A549 (cell line): ENCODE measurements around the gene KRTAP9-3.

ENCODE experiments used
- CEBPB ChIP-seq, 2 experiments: fragments of >200 bp in 1 of 2; sonication (Bioruptor Twin) in 1 of 2; formaldehyde crosslinking in 1 of 2; IDR thresholded peaks; 2 replicates each; pipeline ENCODE4 v1.6.1; 2012 to 2016
- CHD4 ChIP-seq: fragments of 200-600 bp; sonication (generic); IDR thresholded peaks from 2 replicates; pipeline ENCODE4 v1.6.1; 2016; ENCODE audit warnings: antibody characterized with exemption, mild to moderate bottlenecking, borderline replicate concordance
- EHMT2 ChIP-seq: fragments of 200-600 bp; sonication (generic); IDR thresholded peaks from 2 replicates; pipeline ENCODE4 v1.6.1; 2016; ENCODE audit warnings: antibody characterized with exemption, low read depth, mild to moderate bottlenecking, moderate library complexity
- EP300 ChIP-seq, 2 experiments: fragments of >200 bp; sonication (Bioruptor Twin); formaldehyde crosslinking; IDR thresholded peaks; 2 replicates in 1 of 2; 3 replicates in 1 of 2; pipeline ENCODE4 v1.6.1; 2016 to 2017
- JUN ChIP-seq, 2 experiments: fragments of >200 bp; sonication (Bioruptor Twin); formaldehyde crosslinking; IDR thresholded peaks; 2 replicates in 1 of 2; 3 replicates in 1 of 2; pipeline ENCODE4 v1.6.1; 2016 to 2017
- TF ChIP-seq, protein P1 (sequence below): IDR thresholded peaks from 2 replicates; pipeline ENCODE4 v1.6.1; 2012; ENCODE audit warnings: low read depth, borderline replicate concordance
- TF ChIP-seq, protein P2 (sequence below): fragments of >200 bp; sonication (Bioruptor Twin); formaldehyde crosslinking; IDR thresholded peaks from 3 replicates; pipeline ENCODE4 v1.5.1; 2016

DNA sequence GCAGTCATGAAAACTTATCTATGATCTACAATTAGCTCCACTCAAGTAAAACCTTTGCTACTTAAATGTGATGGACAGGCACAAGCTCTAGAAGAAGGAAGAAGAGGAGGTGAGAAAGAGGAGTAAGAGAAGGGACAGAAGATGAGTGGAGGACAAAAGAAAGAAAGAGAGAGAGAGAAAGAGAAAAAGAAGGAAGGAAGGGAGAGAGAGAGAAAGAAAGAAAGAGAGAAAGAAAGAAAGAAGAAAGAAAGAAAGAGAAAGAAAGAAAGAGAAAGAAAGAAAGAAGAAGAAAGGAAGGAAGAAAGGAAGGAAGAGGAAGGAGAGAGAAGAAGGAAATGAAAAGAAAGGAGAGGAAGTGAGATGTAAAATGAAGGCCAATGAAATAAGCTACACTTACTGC is 2.2 kb upstream of the KRTAP9-3 start:
- TF ChIP-seq, protein P1, sequence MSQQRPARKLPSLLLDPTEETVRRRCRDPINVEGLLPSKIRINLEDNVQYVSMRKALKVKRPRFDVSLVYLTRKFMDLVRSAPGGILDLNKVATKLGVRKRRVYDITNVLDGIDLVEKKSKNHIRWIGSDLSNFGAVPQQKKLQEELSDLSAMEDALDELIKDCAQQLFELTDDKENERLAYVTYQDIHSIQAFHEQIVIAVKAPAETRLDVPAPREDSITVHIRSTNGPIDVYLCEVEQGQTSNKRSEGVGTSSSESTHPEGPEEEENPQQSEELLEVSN, result no peak
- no peak for TF ChIP-seq CHD4
- TF ChIP-seq, protein P2, sequence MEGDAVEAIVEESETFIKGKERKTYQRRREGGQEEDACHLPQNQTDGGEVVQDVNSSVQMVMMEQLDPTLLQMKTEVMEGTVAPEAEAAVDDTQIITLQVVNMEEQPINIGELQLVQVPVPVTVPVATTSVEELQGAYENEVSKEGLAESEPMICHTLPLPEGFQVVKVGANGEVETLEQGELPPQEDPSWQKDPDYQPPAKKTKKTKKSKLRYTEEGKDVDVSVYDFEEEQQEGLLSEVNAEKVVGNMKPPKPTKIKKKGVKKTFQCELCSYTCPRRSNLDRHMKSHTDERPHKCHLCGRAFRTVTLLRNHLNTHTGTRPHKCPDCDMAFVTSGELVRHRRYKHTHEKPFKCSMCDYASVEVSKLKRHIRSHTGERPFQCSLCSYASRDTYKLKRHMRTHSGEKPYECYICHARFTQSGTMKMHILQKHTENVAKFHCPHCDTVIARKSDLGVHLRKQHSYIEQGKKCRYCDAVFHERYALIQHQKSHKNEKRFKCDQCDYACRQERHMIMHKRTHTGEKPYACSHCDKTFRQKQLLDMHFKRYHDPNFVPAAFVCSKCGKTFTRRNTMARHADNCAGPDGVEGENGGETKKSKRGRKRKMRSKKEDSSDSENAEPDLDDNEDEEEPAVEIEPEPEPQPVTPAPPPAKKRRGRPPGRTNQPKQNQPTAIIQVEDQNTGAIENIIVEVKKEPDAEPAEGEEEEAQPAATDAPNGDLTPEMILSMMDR, result no peak
- no peak for TF ChIP-seq EHMT2
- no peak for TF ChIP-seq CEBPB (IDR thresholded peaks at IDR 0.05)
- TF ChIP-seq EP300 (IDR thresholded peaks at IDR 0.05), result no peak
- TF ChIP-seq JUN (IDR thresholded peaks at IDR 0.05), result no peak
